ENCODE measurements around the gene SCARB1.
A peak's percentile ranks its signal among the peaks of the same experiment; 100 is the strongest.

Gene SCARB1

GRCh38 chr12:124847113-124848074 is 16.3 kb downstream of the SCARB1 start:
- DNase-seq, result peak; percentile 75 to 97 (median 83)
- intact Hi-C loops (cut with DNase I), result loop anchor here (2.0 kb wide), 1 partner anchor 15 kb away; the partner anchor contains the start of gene SCARB1

- intact Hi-C loops (cut with DNase I), result no loop called here
- peak in 1 of 10 donors; percentile 69 for DNase-seq
Measured at GRCh38 chr12:124844411-124845397, 19.0 kb downstream of the SCARB1 start.

DNA sequence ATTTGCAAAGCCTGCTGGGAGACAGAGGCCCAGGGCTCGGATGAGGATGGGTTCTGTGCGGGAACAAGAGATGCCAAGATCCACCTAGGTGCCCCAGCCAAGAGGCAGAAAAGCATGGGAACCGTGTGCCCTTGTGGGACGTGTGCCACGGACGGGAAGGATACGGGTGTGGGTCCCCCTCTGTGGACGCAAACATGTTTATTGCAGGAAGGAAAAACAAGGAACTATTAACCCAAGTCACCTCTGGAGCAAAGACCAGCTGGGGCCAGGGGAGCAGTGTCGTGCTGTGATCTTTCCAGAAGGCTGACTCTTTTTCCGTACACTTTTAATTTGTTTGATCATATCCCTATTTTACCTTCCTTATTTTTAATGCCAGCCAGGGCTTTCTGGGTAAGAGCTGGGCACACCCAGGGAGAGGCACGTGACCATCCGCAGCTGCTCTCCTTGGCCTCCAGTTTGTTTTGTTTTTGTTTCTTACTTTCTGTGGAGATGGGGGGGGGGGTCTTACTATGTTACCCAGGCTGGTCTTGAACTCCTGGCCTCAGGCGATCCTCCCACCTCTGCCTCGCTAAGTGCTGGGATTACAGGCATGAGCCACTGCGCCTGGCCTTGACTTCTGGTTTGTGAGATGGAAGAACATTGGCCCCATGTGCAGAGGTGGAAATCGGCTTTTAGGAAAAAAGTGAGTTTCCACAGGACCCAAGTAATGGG is 20.7 kb downstream of the SCARB1 start:
- intact Hi-C loops (cut with DNase I), result no loop called here
- DNase-seq, result no peak

GRCh38 chr12:124842073-124842749 is 21.5 kb downstream of the SCARB1 start:
- intact Hi-C loops (cut with DNase I), result no loop called here
- peak in 1 of 10 donors; percentile 50 for DNase-seq

GRCh38 chr12:124841558-124841945 is 22.1 kb downstream of the SCARB1 start:
- intact Hi-C loops (cut with DNase I), result no loop called here
- DNase-seq, result no peak

- peak in 6 of 10 donors; percentile 30 to 81 (median 62) for DNase-seq
Measured at GRCh38 chr12:124837958-124838803, 25.5 kb downstream of the SCARB1 start.

GRCh38 chr12:124837249-124837897 is 26.3 kb downstream of the SCARB1 start:
- intact Hi-C loops (cut with DNase I), result no loop called here
- peak in 1 of 10 donors; percentile 48 for DNase-seq

More at GRCh38 chr12:124837958-124838803, 25.5 kb downstream of the SCARB1 start:
- intact Hi-C loops (cut with DNase I), result no loop called here

DNA sequence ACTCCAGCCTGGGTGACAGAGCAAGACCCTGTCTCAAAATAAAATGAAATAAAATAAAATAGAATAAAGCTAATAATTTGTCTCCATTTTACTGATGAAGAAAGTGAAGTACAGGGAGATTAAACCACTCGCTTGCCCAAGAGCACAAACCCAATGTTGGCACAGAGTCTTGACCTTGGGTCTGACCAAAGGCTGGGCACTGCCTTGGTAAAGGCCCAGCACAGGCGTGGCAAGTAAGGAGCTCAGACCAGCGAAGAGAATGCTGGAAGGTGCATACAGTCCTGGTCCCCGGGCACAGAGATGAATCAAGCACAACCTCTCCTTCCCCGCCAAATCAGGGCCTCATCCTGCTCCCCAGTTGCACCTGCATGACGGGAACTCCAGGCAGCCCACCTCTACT is 26.9 kb downstream of the SCARB1 start:
- DNase-seq, result peak in 1 of 10 donors; percentile 72
- intact Hi-C loops (cut with DNase I), result no loop called here

- intact Hi-C loops (cut with DNase I), result no loop called here
- DNase-seq, result no peak
Measured at GRCh38 chr12:124835656-124836410, 27.8 kb downstream of the SCARB1 start.

DNA sequence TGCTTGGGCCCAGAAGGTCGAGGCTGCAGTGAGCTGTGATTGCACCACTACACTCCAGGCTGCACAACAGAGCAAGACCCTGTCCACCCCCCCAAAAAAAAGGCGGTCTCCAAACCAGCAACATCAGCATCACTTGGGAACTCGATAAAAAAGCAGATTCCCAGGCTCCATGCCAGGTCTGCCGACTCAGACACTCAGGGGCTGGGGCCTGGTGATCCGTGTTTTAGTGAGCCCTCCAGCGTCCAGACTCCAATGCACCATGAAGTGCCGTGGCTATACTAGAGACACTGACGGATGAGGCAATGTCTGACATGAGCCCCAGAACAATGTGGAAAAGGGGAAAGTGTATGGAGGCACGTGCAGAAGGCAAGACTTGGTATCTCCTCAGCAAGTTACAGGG is 28.8 kb downstream of the SCARB1 start:
- intact Hi-C loops (cut with DNase I), result no loop called here
- DNase-seq, result no peak

DNA sequence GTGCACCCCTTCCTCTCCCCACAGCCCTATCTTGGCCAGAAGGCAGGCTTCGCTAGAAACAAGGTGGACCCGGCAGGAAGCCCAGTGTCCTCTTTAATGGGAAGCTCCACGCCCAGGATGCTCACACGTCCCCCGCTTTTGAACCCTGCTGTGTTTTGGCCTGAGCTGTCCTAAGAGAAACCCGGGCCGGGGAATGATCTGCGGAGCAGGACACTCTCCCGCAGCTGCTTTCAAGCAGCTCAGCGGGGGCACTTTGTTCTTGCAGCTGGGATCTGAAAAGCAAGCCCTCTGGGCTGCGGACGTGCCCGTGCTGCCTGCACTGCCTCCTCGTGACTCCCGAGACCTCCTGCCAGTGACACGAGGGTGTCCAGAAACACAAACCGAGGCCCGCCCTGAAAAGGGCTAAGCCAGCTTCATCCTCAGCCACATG is 30.0 kb downstream of the SCARB1 start:
- peak in 4 of 10 donors; percentile 42 to 88 (median 65) for DNase-seq
- intact Hi-C loops (cut with DNase I), result no loop called here

DNA sequence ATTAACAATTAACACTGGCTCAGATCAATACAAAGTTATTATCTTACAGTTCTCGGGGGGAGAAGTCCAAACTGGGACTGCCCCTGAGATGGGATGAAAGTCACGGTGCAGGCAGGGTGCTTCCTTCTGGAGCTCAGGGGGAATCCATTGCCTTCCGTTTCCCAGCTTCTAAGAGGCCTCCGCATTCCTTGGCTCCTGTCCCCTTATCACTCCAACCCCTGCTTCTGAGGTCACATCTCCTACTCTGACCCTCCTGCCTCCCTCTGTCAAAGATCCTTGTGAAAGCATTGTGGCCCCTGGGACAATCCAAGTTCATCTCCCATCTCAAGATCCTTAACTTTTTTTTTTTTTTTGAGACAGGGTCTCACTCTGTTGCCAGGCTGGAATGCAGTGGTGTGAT is 30.8 kb downstream of the SCARB1 start:
- DNase-seq, result no peak
- intact Hi-C loops (cut with DNase I), result no loop called here

- DNase-seq, result no peak
Measured at GRCh38 chr12:124831590-124831989, 32.1 kb downstream of the SCARB1 start.

GRCh38 chr12:124830306-124830705 is 33.4 kb downstream of the SCARB1 start:
- no peak for DNase-seq
- intact Hi-C loops (cut with DNase I), result no loop called here

More at GRCh38 chr12:124831590-124831989, 32.1 kb downstream of the SCARB1 start:
- intact Hi-C loops (cut with DNase I), result no loop called here

DNA sequence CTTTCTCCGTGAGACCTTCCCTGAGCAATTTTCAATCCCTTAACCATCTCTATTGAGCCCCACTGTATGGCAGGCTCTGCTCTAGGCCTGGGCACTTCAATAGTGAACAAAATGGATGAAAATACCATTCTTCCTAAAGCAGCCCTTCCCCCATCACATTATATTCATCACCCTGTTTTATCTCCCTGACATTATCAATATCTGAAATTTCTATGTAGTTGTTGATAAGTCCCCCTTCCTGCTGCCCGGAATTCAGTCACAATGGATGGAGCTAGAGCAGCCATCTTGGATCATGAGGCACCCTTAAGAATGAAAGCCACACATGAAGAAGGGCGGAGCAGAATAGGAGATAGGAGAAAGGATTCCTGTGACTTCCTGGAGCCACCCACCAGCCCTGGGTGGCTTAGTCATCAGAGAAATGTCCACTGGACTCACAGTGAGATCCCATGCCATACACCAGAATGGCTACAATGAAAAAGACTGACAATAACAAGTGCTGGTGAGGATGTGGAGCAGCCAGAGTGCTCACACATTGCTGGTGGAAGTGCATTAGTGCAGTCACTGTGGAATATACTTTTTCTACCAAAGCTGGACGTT is 33.9 kb downstream of the SCARB1 start:
- intact Hi-C loops (cut with DNase I), result no loop called here
- DNase-seq, result no peak

DNA sequence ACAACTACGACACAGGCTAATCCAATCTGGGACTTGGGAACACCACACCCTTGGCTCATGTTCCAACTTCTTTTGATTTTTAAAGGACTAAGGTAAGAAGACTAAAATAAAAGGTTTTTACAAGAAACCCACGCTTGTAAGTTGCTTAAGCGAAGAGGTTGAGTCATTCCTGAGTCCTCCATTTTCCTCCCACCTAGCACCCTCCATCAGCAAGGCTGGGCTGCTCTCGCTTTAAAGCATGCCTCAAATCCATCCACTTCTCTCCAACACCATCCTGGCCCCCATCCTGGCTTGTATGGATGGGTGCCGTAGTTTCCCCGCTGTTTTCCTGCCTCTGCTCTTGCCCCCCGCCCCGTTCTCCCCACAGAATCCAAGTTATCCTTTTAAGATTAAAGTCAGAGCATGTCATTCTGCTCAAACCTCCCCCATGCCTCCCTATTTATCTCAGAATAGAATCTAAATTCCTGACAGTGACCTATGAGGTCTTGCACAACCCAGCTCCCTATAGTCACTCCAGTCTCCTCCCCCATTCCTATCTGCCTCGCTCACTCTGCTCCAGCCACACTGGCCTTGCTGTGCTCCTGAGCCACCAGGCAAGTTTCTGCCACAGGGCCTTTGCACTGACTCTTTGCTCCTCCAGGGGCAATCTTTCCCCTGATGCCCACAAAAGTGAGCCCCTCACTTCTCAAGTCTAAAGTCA is 34.5 kb downstream of the SCARB1 start:
- intact Hi-C loops (cut with DNase I), result no loop called here
- peak in 1 of 10 donors; percentile 30 for DNase-seq
